Gastroesophageal sphincter (tissue), 4 donors: ENCODE data around the gene GBE1. TPM values are rescaled to one million over a fixed set of nuclear protein-coding genes. Genes with fewer than 3 reads are reported as not detected.

Experiments used
- ATAC-seq: fragments of 150-250 bp; one replicate; pipeline ENCODE4 v1.9.1; 2016; ENCODE audit warnings: mild to moderate bottlenecking, moderate library complexity
- H3K27ac ChIP-seq, 4 donors: fragments of 200-600 bp; sonication (generic) in 3 of 4; 1 replicate in 3 of 4; 2 replicates in 1 of 4; pipeline ENCODE4 v1.5.1; 2016 to 2019
- H3K27me3 ChIP-seq: fragments of 200-600 bp; sonication (generic); one replicate; pipeline ENCODE4 v1.5.1; 2019
- H3K36me3 ChIP-seq, 2 donors: fragments of 200-600 bp; sonication (generic); one replicate each; pipeline ENCODE4 v1.5.1; 2019; ENCODE audit warnings: control low read depth in 1 of 2
- H3K4me1 ChIP-seq, 3 donors: fragments of 200-600 bp; sonication (generic); 1 replicate in 2 of 3; 2 replicates in 1 of 3; pipeline ENCODE4 v1.5.1; 2016 to 2019; ENCODE audit warnings: control low read depth in 2 of 3
- H3K4me3 ChIP-seq, 2 donors: fragments of 200-600 bp; sonication (generic); one replicate each; pipeline ENCODE4 v1.5.1; 2019; ENCODE audit warnings: mild to moderate bottlenecking in 1 of 2, moderate library complexity in 1 of 2
- H3K9me3 ChIP-seq, 3 donors: fragments of 200-600 bp; sonication (generic); one replicate each; pipeline ENCODE4 v1.5.1; 2017 to 2019; ENCODE audit warnings: control low read depth in 2 of 3
- CTCF ChIP-seq, 4 experiments: fragments of 200-600 bp in 2 of 4; fragments of 450-650 bp in 2 of 4; sonication (generic) in 1 of 4; IDR thresholded peaks; one replicate each; pipeline ENCODE4 v1.5.1; 2017 to 2019; ENCODE audit warnings: antibody characterized with exemption in 4 of 4, mild to moderate bottlenecking in 2 of 4, moderate library complexity in 2 of 4
- EP300 ChIP-seq: sonication (generic); formaldehyde crosslinking; IDR thresholded peaks from one replicate; pipeline ENCODE4 v1.6.1; 2017; ENCODE audit warnings: antibody characterized with exemption, mild to moderate bottlenecking
- POLR2A ChIP-seq, 2 donors: fragments of 450-650 bp; IDR thresholded peaks; one replicate each; pipeline ENCODE4 v1.6.1; 2017; ENCODE audit warnings: antibody characterized with exemption in 2 of 2, mild to moderate bottlenecking in 2 of 2, moderate library complexity in 1 of 2
- POLR2AphosphoS5 ChIP-seq: sonication (generic); formaldehyde crosslinking; IDR thresholded peaks from one replicate; pipeline ENCODE4 v1.6.1; 2017; ENCODE audit warnings: antibody characterized with exemption
- WGBS, 2 donors: methylation state at CpG; one replicate each; pipeline ENCODE4 v1.1.5; 2018; ENCODE audit warnings: low coverage in 1 of 2; 5-methylcytosine and 5-hydroxymethylcytosine counted together
- total RNA-seq, 4 donors: library from RNA; depleted of rRNA; stranded (reverse); fragments of >200 nt; gene quantifications; one replicate each; pipeline ENCODE4 v1.1.0, GENCODE V29; 2016

GBE1 gene
- total RNA-seq, 4 donors from 2014 or later = 23.3 to 59.4 (median 27.2) TPM

GRCh38 chr3:81452418-81452817 is 309.0 kb downstream of the GBE1 start:
- no peak for TF ChIP-seq POLR2AphosphoS5
- TF ChIP-seq EP300 = no peak
- TF ChIP-seq CTCF (IDR thresholded peaks at IDR 0.05) = no peak
- no peak for TF ChIP-seq POLR2A (IDR thresholded peaks at IDR 0.05)
- Histone ChIP-seq H3K4me3 (no peak overlapping the region), H3K4me1 (no peaks in the 10 kb centered on the region), H3K9me3 (no peaks in the 10 kb centered on the region), H3K27me3 (no peaks in the 10 kb centered on the region), H3K36me3 (no peaks in the 10 kb centered on the region), H3K27ac (no peak overlapping the region)
- ATAC-seq = no peak

- H3K4me3 ChIP-seq = no peak overlapping the region
- H3K27ac ChIP-seq = no peak overlapping the region
- no peaks in the 10 kb centered on the region for H3K36me3 ChIP-seq
- ATAC-seq = no peak
- no peaks in the 10 kb centered on the region for H3K4me1 ChIP-seq
- H3K9me3 ChIP-seq = no peaks in the 10 kb centered on the region
- no peaks in the 10 kb centered on the region for H3K27me3 ChIP-seq
- no peak for TF ChIP-seq EP300
- TF ChIP-seq CTCF (IDR thresholded peaks at IDR 0.05) = no peak
- TF ChIP-seq POLR2AphosphoS5 = no peak
- no peak for TF ChIP-seq POLR2A (IDR thresholded peaks at IDR 0.05)
Measured at GRCh38 chr3:81451611-81452010, 309.8 kb downstream of the GBE1 start.

GRCh38 chr3:81451140-81451539 is 310.3 kb downstream of the GBE1 start:
- H3K27ac ChIP-seq = no peak overlapping the region
- H3K9me3 ChIP-seq = no peaks in the 10 kb centered on the region
- no peaks in the 10 kb centered on the region for H3K27me3 ChIP-seq
- no peak overlapping the region for H3K4me3 ChIP-seq
- no peak for TF ChIP-seq EP300
- no peak for TF ChIP-seq CTCF (IDR thresholded peaks at IDR 0.05)
- TF ChIP-seq POLR2AphosphoS5 = no peak
- no peak for TF ChIP-seq POLR2A (IDR thresholded peaks at IDR 0.05)
- 77 to 92% methylated on average over 2 of the region's 2 CpGs for WGBS, 2 donors
- no peak for ATAC-seq
- H3K4me1 ChIP-seq = no peaks in the 10 kb centered on the region
- no peaks in the 10 kb centered on the region for H3K36me3 ChIP-seq

GRCh38 chr3:81446806-81447205 is 314.6 kb downstream of the GBE1 start:
- no peaks in the 10 kb centered on the region for H3K27me3 ChIP-seq
- H3K36me3 ChIP-seq = no peaks in the 10 kb centered on the region
- no peak overlapping the region for H3K27ac ChIP-seq
- TF ChIP-seq CTCF (IDR thresholded peaks at IDR 0.05) (no peak), POLR2A (IDR thresholded peaks at IDR 0.05) (no peak), EP300 (no peak), POLR2AphosphoS5 (no peak)
- no peaks in the 10 kb centered on the region for H3K9me3 ChIP-seq
- 75% methylated on average over 1 of the region's 1 CpG; no CpG with 5 or more reads in 1 of the 2 donors for WGBS, 2 donors
- ATAC-seq = no peak
- H3K4me3 ChIP-seq = no peak overlapping the region
- H3K4me1 ChIP-seq = peaks cover 0 to 9% (median 0%) of the 10 kb centered on the region in 3 donors

- Histone ChIP-seq H3K9me3 (no peaks in the 10 kb centered on the region), H3K4me1 (peaks cover 0 to 9% (median 0%) of the 10 kb centered on the region in 3 donors), H3K4me3 (no peak overlapping the region), H3K27me3 (no peaks in the 10 kb centered on the region), H3K36me3 (no peaks in the 10 kb centered on the region), H3K27ac (no peak overlapping the region)
- no peak for ATAC-seq
- WGBS, 2 donors = 88 to 100% methylated on average over 2 to 3 of the region's 4 CpGs
- TF ChIP-seq EP300 (no peak), POLR2A (IDR thresholded peaks at IDR 0.05) (no peak), CTCF (IDR thresholded peaks at IDR 0.05) (no peak), POLR2AphosphoS5 (no peak)
Measured at GRCh38 chr3:81445712-81446111, 315.7 kb downstream of the GBE1 start.
